NOMO-1 treated with DMSO at 0.1 percent for 48 hours (cell line): ENCODE data around the gene ADGRB3.
A peak's percentile ranks its signal among the peaks of the same experiment; 100 is the strongest.
"Not testable (repeated sequence)": the region's sequence is repeated elsewhere in the genome, so short reads cannot be mapped to it uniquely, and the experiment has no call there.

ENCODE experiments used
- DNase-seq: peaks from one replicate; lab custom pipeline; 2025; ENCODE audit not compliant: unreplicated experiment; lab: John Stamatoyannopoulos, UW

The ADGRB3 gene

GRCh38 chr6:68912805-68913204 lies 277.7 kb downstream of the ADGRB3 start:
- DNase-seq, result not testable (repeated sequence)

- DNase-seq, result no peak
Measured at GRCh38 chr6:68915586-68915985, 280.5 kb downstream of the ADGRB3 start.

DNA sequence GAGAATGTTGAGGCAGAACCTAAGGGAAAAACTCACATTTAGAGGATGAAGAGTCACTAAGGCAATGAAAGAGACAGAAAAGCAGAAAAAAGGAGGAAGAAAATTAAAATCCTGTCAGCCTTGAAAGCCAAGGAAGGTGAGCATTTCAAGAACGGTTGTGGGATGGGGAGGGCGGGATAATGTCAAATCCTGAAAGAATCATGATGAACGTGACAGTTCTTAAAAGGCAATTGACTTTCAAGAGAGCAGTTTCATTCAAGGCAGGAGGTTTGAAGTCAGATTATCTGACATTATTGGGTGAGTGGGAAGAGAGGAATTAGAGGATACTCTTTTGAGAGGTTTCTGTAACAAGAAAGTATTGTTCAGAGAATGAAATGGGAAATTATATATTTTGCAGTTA lies 284.5 kb downstream of the ADGRB3 start:
- no peak for DNase-seq

GRCh38 chr6:68941345-68941744 lies 306.3 kb downstream of the ADGRB3 start:
- no peak for DNase-seq

- no peak for DNase-seq
Measured at GRCh38 chr6:68947721-68948120, 312.6 kb downstream of the ADGRB3 start.

GRCh38 chr6:68951270-68951669 lies 316.2 kb downstream of the ADGRB3 start:
- DNase-seq, result no peak

GRCh38 chr6:68958327-68958726 lies 323.2 kb downstream of the ADGRB3 start:
- DNase-seq, result no peak

GRCh38 chr6:68967549-68968300 lies 332.6 kb downstream of the ADGRB3 start:
- peak; percentile 52 for DNase-seq

GRCh38 chr6:68968301-68968649 lies 333.2 kb downstream of the ADGRB3 start:
- no peak for DNase-seq

DNA sequence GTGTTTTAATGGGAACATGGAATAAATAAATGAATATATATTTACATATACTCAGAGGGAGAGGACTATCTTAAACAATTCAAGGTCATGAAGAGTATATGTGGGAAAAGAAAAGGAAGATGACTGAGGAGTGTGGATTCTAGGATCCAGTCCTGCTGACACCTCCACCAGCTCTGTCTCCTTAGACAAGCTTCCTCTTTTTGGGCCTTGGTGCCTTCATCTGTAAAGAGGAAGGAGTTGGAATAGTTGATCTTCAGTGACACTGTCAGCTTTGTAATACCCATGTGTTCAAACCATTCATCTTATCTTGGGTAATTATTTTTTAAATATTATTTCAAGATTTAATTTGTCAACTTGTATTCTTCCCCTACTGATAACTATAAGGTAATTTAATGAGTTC lies 338.0 kb downstream of the ADGRB3 start:
- DNase-seq, result peak; percentile 22

- no peak for DNase-seq
Measured at GRCh38 chr6:68975064-68975463, 340.0 kb downstream of the ADGRB3 start.

DNA sequence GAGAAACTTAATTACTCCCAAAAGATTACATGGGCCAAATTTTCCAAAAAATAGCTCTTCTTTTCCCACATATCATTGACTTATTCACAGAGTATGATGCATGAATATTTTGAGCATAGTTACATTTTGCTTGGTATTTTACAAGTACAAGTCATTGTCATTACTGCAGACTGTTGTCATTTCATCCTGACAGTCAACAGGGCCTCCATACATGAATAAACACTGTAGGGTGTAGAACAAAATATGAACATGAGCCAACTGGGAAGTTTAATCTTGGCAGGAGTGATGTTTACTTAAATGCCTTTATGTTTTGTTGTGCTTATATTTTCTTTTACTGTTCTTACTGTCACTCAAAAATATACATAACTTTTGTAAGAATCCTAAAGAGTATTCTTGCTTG lies 340.7 kb downstream of the ADGRB3 start:
- no peak for DNase-seq

DNA sequence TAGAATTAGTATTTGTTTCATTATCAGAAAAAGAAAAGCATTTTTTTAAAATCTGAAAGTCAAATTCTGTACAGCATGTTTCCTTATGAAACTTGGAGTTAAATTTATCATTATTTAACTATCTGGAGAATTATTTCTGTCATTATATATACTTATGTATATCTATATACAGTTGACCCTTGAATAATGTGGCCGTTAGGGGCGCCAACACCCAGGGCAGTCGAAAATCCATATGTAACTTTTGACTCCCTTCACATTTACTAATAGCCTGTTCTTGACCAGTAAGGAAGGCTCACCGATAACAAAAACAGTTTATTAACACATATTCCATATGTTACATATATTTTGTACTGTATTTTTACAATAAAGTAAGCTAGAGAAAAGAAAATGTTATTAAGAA lies 341.2 kb downstream of the ADGRB3 start:
- no peak for DNase-seq

- no peak for DNase-seq
Measured at GRCh38 chr6:68978411-68978810, 343.3 kb downstream of the ADGRB3 start.

GRCh38 chr6:68981668-68982067 lies 346.6 kb downstream of the ADGRB3 start:
- DNase-seq, result not testable (repeated sequence)

DNA sequence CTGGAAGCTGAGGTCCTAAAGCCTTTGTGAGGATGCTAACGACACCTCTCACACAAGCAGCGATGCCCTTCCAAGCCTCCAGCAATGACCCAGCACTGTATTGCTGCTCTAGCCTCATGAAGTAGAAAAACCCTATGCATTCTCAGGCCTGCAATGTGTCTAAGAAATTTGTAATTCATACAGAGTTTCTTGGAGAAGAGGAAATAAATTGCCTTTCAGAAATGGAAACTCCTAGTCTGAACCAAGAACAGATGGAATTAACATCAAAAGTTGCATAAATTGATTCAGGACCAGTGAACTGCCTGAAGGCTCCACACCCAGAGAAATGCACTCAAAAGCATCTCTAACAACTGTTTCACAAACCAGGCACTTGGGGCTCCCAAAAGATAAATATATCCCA lies 353.6 kb downstream of the ADGRB3 start:
- DNase-seq, result no peak

GRCh38 chr6:68990317-68990716 lies 355.2 kb downstream of the ADGRB3 start:
- DNase-seq, result no peak

DNA sequence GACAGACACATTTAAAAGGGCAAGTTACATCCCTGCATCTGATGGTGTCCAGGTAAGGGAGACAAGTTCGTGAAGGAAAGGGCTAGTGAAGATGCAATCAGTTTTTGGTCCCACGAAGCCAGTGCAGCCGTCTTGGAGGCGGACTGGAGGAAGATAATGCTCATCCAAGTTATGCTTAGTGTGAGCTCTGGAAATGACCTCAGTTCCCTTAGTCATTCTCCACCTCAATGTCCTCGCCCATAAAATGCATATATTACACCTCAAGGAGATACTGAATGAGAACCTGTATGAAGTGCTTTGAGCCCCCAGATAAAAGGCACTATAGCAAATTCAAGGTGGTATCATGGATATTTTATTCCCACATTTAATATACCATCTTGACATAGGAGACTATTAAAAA lies 358.8 kb downstream of the ADGRB3 start:
- DNase-seq, result no peak

GRCh38 chr6:68994521-68994920 lies 359.4 kb downstream of the ADGRB3 start:
- no peak for DNase-seq

GRCh38 chr6:69005199-69005598 lies 370.1 kb downstream of the ADGRB3 start:
- no peak for DNase-seq

GRCh38 chr6:69007781-69008180 lies 372.7 kb downstream of the ADGRB3 start:
- no peak for DNase-seq

DNA sequence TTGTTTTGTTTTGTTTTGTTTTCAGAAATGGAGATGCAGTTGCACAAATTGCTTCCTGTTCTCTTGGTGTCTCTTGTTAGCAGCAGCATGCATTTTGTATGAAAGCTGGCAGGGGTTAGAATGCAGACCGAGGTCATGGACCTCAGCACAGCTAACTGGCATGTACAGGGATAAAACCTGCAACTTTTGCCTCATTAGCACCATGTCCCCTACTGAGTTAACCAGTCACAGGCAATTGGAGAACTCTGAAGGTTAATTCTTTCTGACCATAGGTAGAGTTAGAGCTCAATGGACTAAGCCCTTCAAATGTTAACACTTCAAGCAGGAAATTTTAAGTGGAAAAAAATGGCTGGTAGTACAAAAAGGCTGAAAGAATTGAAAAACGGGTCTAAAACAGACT lies 377.1 kb downstream of the ADGRB3 start:
- DNase-seq, result no peak

GRCh38 chr6:69012876-69013275 lies 377.8 kb downstream of the ADGRB3 start:
- no peak for DNase-seq
